ENCODE measurements around the gene PTPRG.

Gene PTPRG

GRCh38 chr3:61563313-61564271 is 2.2 kb downstream of the PTPRG start:
- DNase-seq = no peak

- no peak for DNase-seq
Measured at GRCh38 chr3:61564395-61565059, 3.2 kb downstream of the PTPRG start.

GRCh38 chr3:61565569-61565968 is 4.2 kb downstream of the PTPRG start:
- no peak for DNase-seq

- no peak for DNase-seq
Measured at GRCh38 chr3:61568127-61568526, 6.8 kb downstream of the PTPRG start.

- no peak for DNase-seq
Measured at GRCh38 chr3:61569856-61570580, 8.6 kb downstream of the PTPRG start.

- no peak for DNase-seq
Measured at GRCh38 chr3:61570813-61571212, 9.4 kb downstream of the PTPRG start.

- DNase-seq = no peak
Measured at GRCh38 chr3:61571516-61572336, 10.4 kb downstream of the PTPRG start.

GRCh38 chr3:61572879-61573278 is 11.5 kb downstream of the PTPRG start:
- no peak for DNase-seq

GRCh38 chr3:61573441-61573840 is 12.1 kb downstream of the PTPRG start:
- no peak for DNase-seq

- DNase-seq = no peak
Measured at GRCh38 chr3:61574854-61575253, 13.5 kb downstream of the PTPRG start.

GRCh38 chr3:61575893-61576292 is 14.5 kb downstream of the PTPRG start:
- DNase-seq = no peak

GRCh38 chr3:61577760-61578159 is 16.4 kb downstream of the PTPRG start:
- DNase-seq = no peak

GRCh38 chr3:61578667-61579367 is 17.4 kb downstream of the PTPRG start:
- no peak for DNase-seq

- no peak for DNase-seq
Measured at GRCh38 chr3:61579685-61580084, 18.3 kb downstream of the PTPRG start.

GRCh38 chr3:61580982-61581643 is 19.7 kb downstream of the PTPRG start:
- DNase-seq = no peak

- no peak for DNase-seq
Measured at GRCh38 chr3:61582287-61582686, 20.9 kb downstream of the PTPRG start.

- no peak for DNase-seq
Measured at GRCh38 chr3:61582846-61583245, 21.5 kb downstream of the PTPRG start.

- no peak for DNase-seq
Measured at GRCh38 chr3:61583890-61584875, 22.8 kb downstream of the PTPRG start.

- DNase-seq = no peak
Measured at GRCh38 chr3:61589856-61590255, 28.5 kb downstream of the PTPRG start.

- no peak for DNase-seq
Measured at GRCh38 chr3:61591300-61591699, 29.9 kb downstream of the PTPRG start.

All from activated naive CD4-positive, alpha-beta T cell (primary cell).